ENCODE data around the gene IL1R2. TPM values are rescaled to one million over a fixed set of nuclear protein-coding genes. Genes with fewer than 3 reads are reported as not detected.

The IL1R2 gene
- total and polyA plus RNA-seq, 2 donors (not counting 1 experiment from before 2014, with no cell fraction given) = 0.17 to 0.20 TPM

DNA sequence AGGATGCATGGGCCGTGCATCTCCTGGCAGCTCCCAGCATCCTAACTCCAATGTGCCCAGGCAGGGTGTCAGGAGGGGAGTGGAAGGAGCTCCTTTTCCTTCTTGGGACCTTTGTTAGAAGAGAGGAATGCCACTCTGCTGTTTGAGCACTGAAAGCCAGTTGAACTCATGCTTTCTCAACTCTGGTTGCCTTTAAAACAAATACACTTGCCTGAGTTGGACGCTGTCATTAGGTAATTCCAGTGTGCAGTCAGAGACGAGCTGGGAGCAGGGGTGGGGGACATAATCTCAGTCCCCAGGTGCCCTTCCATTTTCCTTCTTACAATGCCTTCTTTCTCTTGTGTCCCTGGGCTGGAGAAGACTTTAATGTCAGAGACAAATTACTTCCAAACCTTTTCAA is 44.4 kb upstream of the IL1R2 start:
- no peaks in the 10 kb centered on the region for H3K27me3 ChIP-seq (ENCODE audit: control insufficient read depth, insufficient read depth, low read length)
- H4K20me1 ChIP-seq (ENCODE audit: control insufficient read depth, extremely low read depth, insufficient read depth, low read length) = no peaks in the 10 kb centered on the region
- no peaks in the 10 kb centered on the region for H3K4me1 ChIP-seq (ENCODE audit: control insufficient read depth, extremely low read depth, insufficient read depth, low read length)
- TF ChIP-seq, protein P1, sequence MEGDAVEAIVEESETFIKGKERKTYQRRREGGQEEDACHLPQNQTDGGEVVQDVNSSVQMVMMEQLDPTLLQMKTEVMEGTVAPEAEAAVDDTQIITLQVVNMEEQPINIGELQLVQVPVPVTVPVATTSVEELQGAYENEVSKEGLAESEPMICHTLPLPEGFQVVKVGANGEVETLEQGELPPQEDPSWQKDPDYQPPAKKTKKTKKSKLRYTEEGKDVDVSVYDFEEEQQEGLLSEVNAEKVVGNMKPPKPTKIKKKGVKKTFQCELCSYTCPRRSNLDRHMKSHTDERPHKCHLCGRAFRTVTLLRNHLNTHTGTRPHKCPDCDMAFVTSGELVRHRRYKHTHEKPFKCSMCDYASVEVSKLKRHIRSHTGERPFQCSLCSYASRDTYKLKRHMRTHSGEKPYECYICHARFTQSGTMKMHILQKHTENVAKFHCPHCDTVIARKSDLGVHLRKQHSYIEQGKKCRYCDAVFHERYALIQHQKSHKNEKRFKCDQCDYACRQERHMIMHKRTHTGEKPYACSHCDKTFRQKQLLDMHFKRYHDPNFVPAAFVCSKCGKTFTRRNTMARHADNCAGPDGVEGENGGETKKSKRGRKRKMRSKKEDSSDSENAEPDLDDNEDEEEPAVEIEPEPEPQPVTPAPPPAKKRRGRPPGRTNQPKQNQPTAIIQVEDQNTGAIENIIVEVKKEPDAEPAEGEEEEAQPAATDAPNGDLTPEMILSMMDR (conservative IDR thresholded peaks at IDR 0.05 in 1 of 2, IDR thresholded peaks at IDR 0.05 in 1 of 2; ENCODE audit: low read depth in 1 of 2, low read length in 2 of 2) = no peak
- no peak for TF ChIP-seq EZH2 (IDR thresholded peaks at IDR 0.05; ENCODE audit: low read length, missing control alignments)
- no peak overlapping the region for H2AFZ ChIP-seq (ENCODE audit: low read length)
- H3K4me2 ChIP-seq (ENCODE audit: extremely low read depth, insufficient read depth, low read length) = no peak overlapping the region
- H3K9ac ChIP-seq (ENCODE audit: insufficient read depth, low read length) = no peak overlapping the region
- no peak for DNase-seq (ENCODE audit: low read depth in 2 of 2)
- H3K4me3 ChIP-seq (replicated peaks in 1 of 4; ENCODE audit: control extremely low read depth in 1 of 4, insufficient read depth in 1 of 4, low read depth in 3 of 4, low read length in 4 of 4) = no peak overlapping the region
- H3K27ac ChIP-seq (ENCODE audit: insufficient read depth, low read length) = no peak overlapping the region
- H3K9me3 ChIP-seq (ENCODE audit: control insufficient read depth, insufficient read depth, low read depth, low read length) = no peaks in the 10 kb centered on the region
- H3K79me2 ChIP-seq (ENCODE audit: control insufficient read depth, insufficient read depth, low read length) = no peaks in the 10 kb centered on the region
- no peaks in the 10 kb centered on the region for H3K36me3 ChIP-seq (ENCODE audit: control insufficient read depth, insufficient read depth, low read length)

DNA sequence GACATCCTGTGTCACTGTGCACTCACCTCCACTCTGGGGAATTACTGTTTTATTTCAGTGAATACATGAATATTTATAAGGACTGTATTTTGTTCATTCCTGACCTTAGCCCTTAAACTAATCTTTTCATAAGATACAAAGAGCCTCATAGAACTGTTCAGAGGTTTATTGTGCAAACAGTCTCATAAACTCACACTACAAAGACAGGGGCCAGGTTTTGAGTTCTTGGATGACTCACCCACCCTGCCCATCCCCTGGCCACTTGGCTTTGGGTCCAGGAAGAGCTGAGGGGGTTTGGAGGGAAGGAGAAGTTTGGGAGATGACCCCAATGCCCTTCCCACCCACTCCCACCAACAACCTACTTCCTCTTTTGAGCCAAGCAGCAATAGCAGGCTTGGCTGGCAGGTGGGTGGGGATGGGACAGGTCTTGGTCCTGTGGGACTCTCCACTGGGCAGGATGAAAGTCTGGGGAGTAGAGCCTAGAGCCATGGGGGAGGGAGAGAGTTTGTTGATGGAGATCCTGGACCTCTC is 43.1 kb upstream of the IL1R2 start:
- H3K27ac ChIP-seq (ENCODE audit: insufficient read depth, low read length) = no peak overlapping the region
- H4K20me1 ChIP-seq (ENCODE audit: control insufficient read depth, extremely low read depth, insufficient read depth, low read length) = no peaks in the 10 kb centered on the region
- no peak overlapping the region for H3K9ac ChIP-seq (ENCODE audit: insufficient read depth, low read length)
- no peaks in the 10 kb centered on the region for H3K27me3 ChIP-seq (ENCODE audit: control insufficient read depth, insufficient read depth, low read length)
- H2AFZ ChIP-seq (ENCODE audit: low read length) = no peak overlapping the region
- H3K4me1 ChIP-seq (ENCODE audit: control insufficient read depth, extremely low read depth, insufficient read depth, low read length) = no peaks in the 10 kb centered on the region
- DNase-seq (ENCODE audit: low read depth in 2 of 2) = no peak
- no peak overlapping the region for H3K4me2 ChIP-seq (ENCODE audit: extremely low read depth, insufficient read depth, low read length)
- no peaks in the 10 kb centered on the region for H3K79me2 ChIP-seq (ENCODE audit: control insufficient read depth, insufficient read depth, low read length)
- H3K9me3 ChIP-seq (ENCODE audit: control insufficient read depth, insufficient read depth, low read depth, low read length) = no peaks in the 10 kb centered on the region
- H3K36me3 ChIP-seq (ENCODE audit: control insufficient read depth, insufficient read depth, low read length) = no peaks in the 10 kb centered on the region
- no peak overlapping the region for H3K4me3 ChIP-seq (replicated peaks in 1 of 4; ENCODE audit: control extremely low read depth in 1 of 4, insufficient read depth in 1 of 4, low read depth in 3 of 4, low read length in 4 of 4)
- TF ChIP-seq, protein P1 (conservative IDR thresholded peaks at IDR 0.05 in 1 of 2, IDR thresholded peaks at IDR 0.05 in 1 of 2; ENCODE audit: low read depth in 1 of 2, low read length in 2 of 2) = no peak
- TF ChIP-seq EZH2 (IDR thresholded peaks at IDR 0.05; ENCODE audit: low read length, missing control alignments) = no peak

DNA sequence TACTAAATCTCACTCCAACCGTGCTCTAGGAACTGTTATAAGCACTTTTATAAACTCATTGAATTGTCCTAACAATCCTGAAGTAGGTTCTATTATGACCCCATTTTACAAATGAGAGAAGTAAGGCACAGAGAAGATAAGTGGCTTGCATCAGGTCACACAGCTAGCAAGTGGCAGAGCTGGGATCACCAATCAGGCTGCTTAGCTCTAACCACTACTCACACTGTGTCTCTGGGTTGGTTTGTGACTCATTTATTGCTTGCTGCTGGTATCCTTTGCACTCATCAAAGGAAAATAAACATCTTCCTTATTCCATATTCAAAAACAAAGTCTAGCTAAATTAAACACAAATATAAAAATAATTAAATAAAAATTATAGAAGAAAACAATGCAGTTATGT is 42.5 kb upstream of the IL1R2 start:
- H3K36me3 ChIP-seq (ENCODE audit: control insufficient read depth, insufficient read depth, low read length) = no peaks in the 10 kb centered on the region
- no peaks in the 10 kb centered on the region for H4K20me1 ChIP-seq (ENCODE audit: control insufficient read depth, extremely low read depth, insufficient read depth, low read length)
- no peaks in the 10 kb centered on the region for H3K27me3 ChIP-seq (ENCODE audit: control insufficient read depth, insufficient read depth, low read length)
- no peaks in the 10 kb centered on the region for H3K79me2 ChIP-seq (ENCODE audit: control insufficient read depth, insufficient read depth, low read length)
- TF ChIP-seq, protein P1 (conservative IDR thresholded peaks at IDR 0.05 in 1 of 2, IDR thresholded peaks at IDR 0.05 in 1 of 2; ENCODE audit: low read depth in 1 of 2, low read length in 2 of 2) = no peak
- no peak for TF ChIP-seq EZH2 (IDR thresholded peaks at IDR 0.05; ENCODE audit: low read length, missing control alignments)
- H2AFZ ChIP-seq (ENCODE audit: low read length) = no peak overlapping the region
- no peaks in the 10 kb centered on the region for H3K4me1 ChIP-seq (ENCODE audit: control insufficient read depth, extremely low read depth, insufficient read depth, low read length)
- DNase-seq (ENCODE audit: low read depth in 2 of 2) = peak in 1 of 2 donors; percentile 21
- no peak overlapping the region for H3K9ac ChIP-seq (ENCODE audit: insufficient read depth, low read length)
- H3K4me2 ChIP-seq (ENCODE audit: extremely low read depth, insufficient read depth, low read length) = no peak overlapping the region
- H3K27ac ChIP-seq (ENCODE audit: insufficient read depth, low read length) = no peak overlapping the region
- no peak overlapping the region for H3K4me3 ChIP-seq (replicated peaks in 1 of 4; ENCODE audit: control extremely low read depth in 1 of 4, insufficient read depth in 1 of 4, low read depth in 3 of 4, low read length in 4 of 4)
- H3K9me3 ChIP-seq (ENCODE audit: control insufficient read depth, insufficient read depth, low read depth, low read length) = no peaks in the 10 kb centered on the region
